LNCAP (cell line): ENCODE results near the gene RHPN2.

Source experiments
- CTCF ChIP-seq: fragments of 450-650 bp; IDR thresholded peaks from 2 replicates; pipeline ENCODE4 v1.5.1; 2017; ENCODE audit warnings: mild to moderate bottlenecking

The RHPN2 gene

GRCh38 chr19:33000510-33000909 lies 64.2 kb downstream of the RHPN2 start:
- no peak for TF ChIP-seq CTCF

DNA sequence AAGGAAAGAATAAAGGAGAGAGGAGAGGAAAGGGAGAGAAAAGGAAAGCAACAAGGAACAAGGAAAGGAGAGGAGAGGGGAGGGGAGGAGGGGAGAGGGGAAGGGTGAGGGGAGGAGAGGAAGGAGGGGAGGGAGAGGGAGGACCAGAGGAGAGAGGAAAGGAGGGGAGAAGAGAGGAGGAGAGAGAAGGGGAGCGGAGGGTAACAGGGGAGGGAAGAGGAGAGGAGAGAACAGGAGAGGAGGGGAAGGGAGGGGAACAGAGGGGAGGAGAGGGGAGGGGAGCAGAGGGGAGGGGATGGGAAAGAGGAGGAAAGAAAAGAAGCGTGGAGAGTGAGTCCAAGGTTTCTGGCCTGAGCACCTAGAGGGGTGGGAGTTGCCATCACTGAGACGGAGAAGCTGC lies 66.0 kb downstream of the RHPN2 start:
- TF ChIP-seq CTCF: no peak

GRCh38 chr19:32997716-32998355 lies 66.9 kb downstream of the RHPN2 start:
- no peak for TF ChIP-seq CTCF

- TF ChIP-seq CTCF: no peak
Measured at GRCh38 chr19:32988724-32989123, 76.0 kb downstream of the RHPN2 start.

DNA sequence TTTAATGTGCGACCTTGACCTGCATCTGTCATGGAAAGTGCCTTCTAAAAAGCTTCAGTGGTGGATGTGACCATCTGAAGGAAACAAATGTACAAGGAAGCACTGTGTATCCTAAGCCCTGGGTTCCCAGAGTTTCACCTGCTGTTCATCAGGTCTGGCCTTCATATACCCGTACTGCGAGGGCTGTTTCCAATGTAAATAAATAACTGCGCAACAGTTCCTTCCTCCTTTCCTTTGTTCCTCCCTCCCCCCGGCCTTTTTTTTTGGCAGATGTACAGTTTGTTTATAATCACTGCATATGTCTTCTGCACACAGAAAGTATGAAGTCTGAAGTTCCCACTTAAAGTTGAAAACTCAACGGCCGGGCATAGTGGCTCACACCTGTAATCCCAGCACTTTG lies 87.4 kb downstream of the RHPN2 start:
- TF ChIP-seq CTCF: no peak

DNA sequence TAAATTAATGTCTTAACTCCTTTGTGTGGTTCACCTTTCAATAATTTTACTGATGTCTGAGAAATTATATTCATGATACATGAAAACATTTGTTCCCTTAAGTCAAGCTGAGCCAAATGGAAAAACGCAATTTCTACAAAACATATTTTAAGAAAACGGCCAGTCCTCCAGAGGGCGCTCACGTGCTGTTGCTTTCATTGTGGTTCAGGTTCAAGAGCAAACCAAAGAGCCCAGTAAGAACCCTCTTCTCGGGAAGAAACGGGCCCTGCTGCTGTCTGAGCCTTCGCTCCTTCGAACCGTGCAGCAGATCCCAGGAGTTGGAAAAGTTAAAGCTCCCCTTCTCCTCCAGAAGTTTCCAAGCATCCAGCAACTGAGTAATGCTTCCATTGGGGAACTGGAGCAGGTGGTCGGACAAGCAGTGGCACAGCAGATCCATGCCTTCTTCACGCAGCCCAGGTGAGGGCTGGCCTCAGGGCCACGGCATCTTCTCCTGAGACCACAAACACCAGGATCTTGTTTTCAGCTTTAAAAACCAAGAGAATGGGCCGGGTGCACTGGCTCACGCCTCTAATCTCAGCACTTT lies 88.4 kb downstream of the RHPN2 start:
- peak; percentile 85 for TF ChIP-seq CTCF

- TF ChIP-seq CTCF: no peak; the same call in 1 of the 2 replicates
Measured at GRCh38 chr19:32971715-32972540, 92.8 kb downstream of the RHPN2 start, which contains the start of the genes CEP89 and FAAP24. TSS of gene CEP89 (minus strand) at chr19:32971958. CDS start at chr19:32971874, 84 bp downstream. TSS of gene FAAP24 (plus strand) at chr19:32972242. CDS start at chr19:32973197, 955 bp downstream.
